GM18508 (cell line): ENCODE measurements around the gene SCN2B.

Experiments used
- ATAC-seq: cut with Tn5 transposase; IDR thresholded peaks from one replicate; pipeline ENCODE4 v1.9.1; 2021; ENCODE audit warnings: moderate number of reproducible peaks; ENCODE audit not compliant: insufficient read depth, unreplicated experiment

SCN2B gene

GRCh38 chr11:118176778-118177134 is 317 bp upstream of the SCN2B start:
- ATAC-seq, result no peak

DNA sequence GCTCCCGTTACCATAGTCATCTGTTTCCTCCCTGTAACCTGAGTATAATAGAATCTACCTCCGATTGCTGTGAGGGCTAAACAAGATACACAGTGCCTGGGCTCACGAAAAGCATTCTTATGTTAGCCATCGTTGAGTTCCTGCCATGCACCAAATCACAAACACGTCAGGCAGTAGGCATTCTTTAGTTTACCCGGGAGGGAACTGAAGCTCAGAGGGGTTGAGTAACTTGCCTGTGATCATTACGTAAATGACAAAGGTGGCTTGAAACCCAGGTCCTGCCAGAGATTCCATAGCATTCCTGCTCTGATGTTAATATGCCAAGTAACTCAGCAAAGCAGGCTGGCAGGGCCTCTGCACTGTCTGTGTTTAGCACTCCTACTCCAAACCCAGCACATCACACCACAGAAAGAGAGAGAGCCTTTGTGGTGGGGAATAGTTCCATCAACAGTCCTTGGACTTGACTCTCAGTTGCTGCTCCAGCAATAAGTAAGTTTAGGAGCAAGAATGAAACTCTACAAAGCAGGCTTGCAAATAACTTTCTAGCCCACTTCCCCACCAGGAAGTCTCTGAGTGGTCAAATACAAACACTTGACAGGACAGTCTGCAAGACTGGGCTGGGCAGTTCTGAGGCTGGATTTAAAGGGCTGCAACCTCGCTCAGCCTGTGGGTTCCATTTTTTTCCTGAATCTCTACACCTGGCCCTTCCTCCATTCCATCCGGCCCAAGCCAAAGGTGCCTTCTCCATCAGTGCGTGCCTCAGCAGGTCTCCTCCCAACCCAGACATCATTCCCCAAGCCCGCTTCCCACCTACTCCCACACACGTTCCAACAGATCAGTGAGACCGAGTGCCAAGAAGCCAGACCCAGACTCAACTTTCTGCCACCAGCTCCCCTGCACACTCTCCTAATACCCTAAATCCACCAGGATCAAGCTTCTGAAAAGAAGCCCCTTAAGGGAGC is 1.1 kb downstream of the SCN2B start:
- no peak for ATAC-seq

GRCh38 chr11:118174006-118174567 is 2.4 kb downstream of the SCN2B start:
- ATAC-seq, result no peak

DNA sequence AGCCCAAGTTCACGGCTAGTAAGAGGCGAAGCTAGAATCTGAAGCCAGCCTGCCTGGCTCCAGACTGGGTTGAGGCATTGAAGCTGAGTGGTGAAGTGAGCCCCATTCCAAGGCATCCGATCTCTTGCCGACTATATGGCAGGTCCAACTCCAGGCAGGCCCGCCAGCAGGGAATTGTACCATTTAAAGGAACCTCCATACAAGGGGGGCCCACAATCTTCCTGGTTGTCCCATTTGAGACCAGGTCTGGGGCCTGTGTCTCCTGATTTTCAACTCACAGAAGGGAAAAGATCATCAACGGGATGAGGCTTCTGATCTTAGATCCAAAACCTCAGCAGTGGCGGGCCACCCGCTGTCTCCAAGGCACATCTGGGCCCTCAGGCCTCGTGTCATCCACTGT is 4.1 kb downstream of the SCN2B start:
- ATAC-seq, result no peak

GRCh38 chr11:118171269-118172062 is 5.0 kb downstream of the SCN2B start:
- no peak for ATAC-seq

DNA sequence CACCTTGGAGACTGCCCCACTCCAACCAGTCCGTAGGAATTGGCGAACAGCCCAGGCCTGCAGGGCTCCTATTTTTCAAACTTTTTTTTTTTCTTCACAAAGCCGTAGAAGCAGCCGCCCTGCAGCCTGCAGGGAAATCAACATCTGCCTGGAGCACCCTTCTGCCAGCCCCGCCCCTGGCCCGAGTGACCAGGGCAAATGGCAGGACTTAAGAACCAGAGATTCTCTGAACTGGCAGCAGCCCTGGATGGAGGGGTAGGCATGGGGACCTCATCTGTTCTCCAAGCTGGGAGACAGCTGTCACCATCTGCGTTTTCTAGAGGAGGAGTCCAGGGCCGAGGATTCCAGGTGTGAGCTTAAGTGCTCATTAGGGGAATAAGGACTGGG is 5.6 kb downstream of the SCN2B start:
- no peak for ATAC-seq

- no peak for ATAC-seq
Measured at GRCh38 chr11:118170231-118170630, 6.2 kb downstream of the SCN2B start.

DNA sequence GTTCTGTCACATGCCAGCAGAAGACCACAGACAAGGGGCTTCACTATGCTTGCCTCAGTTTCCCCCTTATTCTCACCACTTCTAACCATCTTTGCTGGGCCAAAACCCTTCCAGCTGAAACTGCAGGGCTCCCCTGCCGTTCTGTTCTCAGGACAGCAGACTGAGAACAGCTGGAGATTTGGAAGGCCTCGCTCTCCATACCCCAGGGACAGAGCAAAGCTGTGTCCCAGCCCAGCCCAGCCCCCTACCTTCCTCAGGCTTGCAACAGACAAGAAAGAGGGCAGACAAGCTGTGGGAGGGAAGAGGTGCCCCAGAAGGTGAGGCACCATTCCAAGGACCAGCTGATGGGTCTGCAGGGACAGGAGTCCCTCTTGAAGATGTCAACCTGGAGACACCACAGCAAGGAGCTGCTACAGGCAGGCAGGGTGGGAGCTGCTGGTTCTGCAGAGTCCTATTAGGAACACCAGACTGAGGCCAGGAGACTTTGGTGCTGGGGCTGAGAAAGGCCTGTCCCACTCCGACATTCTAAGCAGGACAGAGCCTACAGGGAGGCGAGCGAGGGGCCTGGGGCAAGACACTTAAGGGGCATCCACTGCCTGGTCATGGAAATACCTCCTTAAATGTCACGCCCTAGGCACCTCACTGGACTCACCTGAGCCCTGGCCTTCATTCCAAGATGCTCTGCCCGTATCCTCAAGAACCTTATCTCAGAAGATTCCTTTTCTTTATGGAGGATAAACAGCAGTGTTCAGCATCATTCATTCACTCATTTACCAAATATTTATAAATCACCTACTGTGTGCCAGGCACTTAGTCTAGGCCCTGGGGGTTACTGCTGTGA is 6.9 kb downstream of the SCN2B start:
- no peak for ATAC-seq

- no peak for ATAC-seq
Measured at GRCh38 chr11:118168751-118169150, 7.7 kb downstream of the SCN2B start.

- no peak for ATAC-seq
Measured at GRCh38 chr11:118168316-118168715, 8.1 kb downstream of the SCN2B start.

DNA sequence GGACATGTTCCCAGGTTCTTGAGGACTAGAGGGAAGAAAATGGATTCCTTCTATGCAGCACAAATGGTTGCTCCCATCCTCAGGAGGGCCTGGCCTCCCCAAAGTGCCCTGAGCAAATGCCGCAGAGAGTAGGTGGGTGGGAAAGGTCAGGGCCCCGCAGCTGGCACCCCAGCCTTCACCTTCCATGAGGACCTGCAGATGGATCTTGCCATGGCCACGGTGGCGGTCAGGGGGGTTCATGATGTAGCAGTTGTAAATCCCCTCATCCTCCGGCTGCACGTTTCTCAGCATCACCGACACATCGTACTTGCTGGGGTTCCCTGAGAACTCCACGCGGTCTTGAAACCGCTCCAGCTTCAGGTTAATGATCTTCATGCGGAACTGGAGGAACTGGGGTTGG is 8.5 kb downstream of the SCN2B start:
- ATAC-seq, result no peak

- no peak for ATAC-seq
Measured at GRCh38 chr11:118167253-118167652, 9.2 kb downstream of the SCN2B start.

DNA sequence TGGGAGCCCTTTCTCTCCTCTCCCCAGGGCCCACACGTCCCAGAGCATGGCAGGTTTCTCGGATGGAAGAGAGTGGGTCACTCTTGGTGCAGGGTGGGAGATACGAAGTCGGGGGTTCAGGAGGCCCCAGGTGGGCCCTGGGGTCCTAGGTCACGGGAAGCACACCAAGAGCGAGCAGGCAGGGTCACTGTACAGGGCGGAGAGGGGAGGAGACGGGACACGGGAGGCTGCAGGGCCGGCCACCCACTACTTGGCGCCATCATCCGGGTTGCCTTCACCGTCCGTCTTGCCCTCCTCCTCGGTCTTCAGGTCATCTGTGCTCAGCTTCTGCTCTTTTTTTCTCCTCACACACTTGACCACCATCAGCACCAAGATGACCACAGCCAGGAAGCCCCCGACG is 9.8 kb downstream of the SCN2B start:
- ATAC-seq, result no peak

DNA sequence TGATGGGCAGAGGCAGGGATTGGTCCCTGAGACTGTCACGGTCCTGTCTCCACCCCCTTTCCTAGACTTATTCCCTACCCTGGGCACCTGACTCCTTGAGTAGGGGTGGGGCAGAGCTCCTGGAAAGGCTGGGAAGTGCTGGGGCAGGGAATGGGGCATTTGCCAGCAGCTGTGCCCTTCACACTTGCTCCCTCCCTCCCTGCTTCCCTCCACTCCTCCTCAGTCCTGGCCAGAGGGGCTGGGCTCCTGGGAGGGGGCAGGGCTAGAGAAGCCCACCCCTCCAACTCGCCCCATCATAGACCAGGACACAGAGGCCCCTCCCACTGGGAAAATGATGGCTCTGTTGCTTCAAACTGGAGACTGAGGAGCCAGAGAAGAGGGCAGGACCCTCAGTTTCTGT is 11.6 kb downstream of the SCN2B start:
- no peak for ATAC-seq

- no peak for ATAC-seq
Measured at GRCh38 chr11:118163494-118163893, 12.9 kb downstream of the SCN2B start.

DNA sequence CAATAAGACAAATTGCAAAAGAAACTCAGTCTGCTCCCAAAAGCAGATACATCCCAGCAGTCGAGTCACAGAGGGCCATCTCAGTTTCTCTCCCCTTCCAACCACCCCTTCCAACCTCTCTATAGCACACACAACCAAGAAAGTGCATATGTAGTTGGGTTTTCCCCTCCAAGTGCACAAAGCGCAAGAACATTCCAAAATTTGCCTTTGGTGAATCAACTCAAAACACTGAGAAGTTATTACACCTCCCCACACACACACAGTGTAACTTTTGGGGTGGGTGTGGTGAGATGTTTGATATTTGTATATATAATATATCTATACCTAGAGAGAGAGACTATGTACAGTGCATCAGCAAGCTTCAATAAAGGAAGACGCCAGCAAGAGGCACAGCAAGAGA is 13.6 kb downstream of the SCN2B start:
- ATAC-seq, result no peak

- no peak for ATAC-seq
Measured at GRCh38 chr11:118161786-118162185, 14.7 kb downstream of the SCN2B start.

DNA sequence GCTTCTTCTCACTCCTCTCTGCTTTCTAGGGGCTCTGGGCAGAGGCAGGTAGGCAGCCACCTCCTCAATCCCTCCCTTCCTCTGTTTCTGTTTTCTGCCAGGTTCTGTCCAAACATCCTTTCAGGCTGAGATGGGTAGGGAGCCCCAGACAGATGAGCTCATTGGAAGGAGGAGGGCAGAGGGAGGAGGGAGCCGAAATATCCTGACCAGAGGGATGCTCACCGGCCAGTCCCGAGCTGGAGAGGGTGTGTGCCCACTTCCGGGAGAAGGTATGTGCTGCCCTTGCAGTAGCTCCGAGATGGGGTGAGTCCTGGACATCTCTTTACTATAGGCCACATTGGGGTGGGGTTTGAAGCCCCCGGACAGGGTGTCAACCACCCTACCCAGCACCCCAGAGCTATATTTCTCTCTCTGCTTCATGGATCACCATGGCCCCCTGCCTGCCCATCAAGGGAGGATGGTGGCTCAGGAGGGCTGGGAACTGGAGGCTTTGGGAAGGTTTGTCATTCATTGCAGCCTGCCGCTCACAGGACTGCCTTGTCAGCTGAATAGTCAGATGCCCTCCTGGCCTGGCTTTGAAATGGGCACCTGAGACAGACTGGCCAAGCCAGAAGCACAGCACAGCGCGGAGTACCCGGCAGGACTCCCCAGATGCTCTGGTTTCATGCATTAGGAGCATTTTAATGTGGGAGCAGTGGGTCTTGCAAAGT is 19.1 kb downstream of the SCN2B start:
- no peak for ATAC-seq

DNA sequence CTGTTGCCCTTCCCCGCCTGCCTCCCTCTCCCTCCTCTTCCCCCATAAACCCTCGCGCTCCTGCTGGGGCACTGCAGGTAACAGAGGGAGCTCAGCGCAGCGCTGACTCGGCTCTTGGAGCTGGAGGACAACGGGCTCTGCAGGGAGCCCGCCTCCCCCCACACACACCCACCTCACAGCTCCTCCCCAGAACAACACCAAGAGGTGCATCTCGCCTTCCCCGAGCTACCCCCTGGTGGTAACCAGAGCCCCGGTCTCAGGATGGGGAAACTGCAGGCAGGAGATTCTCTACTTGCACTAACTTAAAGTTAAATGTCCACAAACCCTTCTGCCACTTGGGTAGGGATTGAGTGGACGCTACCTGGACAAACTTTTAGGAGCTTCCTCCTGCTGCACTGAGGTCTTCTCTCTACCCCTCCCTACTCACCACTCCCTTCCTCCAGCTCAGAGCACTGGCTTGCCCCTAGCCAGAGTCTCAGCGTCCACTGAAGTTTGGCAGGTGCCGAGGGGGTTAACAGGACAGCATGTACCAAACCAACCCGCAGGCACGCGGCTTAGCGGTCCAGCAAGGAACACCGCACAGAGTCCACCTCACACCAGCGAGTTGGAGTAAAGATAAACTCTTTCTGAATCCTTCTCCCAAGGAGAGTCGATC is 19.8 kb downstream of the SCN2B start:
- no peak for ATAC-seq
